Neutrophil (primary cell): Measurements from ENCODE around the gene HLA-DQA1.

ENCODE experiments used
- H3K27ac ChIP-seq: fragments of 200-600 bp; sonication (generic); 2 replicates; pipeline ENCODE4 v1.5.1; 2016; ENCODE audit warnings: mild to moderate bottlenecking, moderate library complexity
- H3K27me3 ChIP-seq: fragments of 200-600 bp; sonication (generic); 2 replicates; pipeline ENCODE4 v1.6.0; 2016; ENCODE audit warnings: mild to moderate bottlenecking
- H3K36me3 ChIP-seq: fragments of 200-600 bp; sonication (generic); 2 replicates; pipeline ENCODE4 v1.5.1; 2017
- H3K4me1 ChIP-seq, 2 experiments: fragments of 200-600 bp in 1 of 2; sonication (generic) in 1 of 2; 1 replicate in 1 of 2; 2 replicates in 1 of 2; pipeline versions ENCODE4 v1.5.1 to v1.6.1; 2013 to 2016; ENCODE audit warnings: low read depth in 1 of 2, low read length in 1 of 2, mild to moderate bottlenecking in 1 of 2, moderate library complexity in 1 of 2; ENCODE audit not compliant: control insufficient read depth in 1 of 2, insufficient read depth in 1 of 2
- H3K4me3 ChIP-seq, 2 experiments: fragments of 200-600 bp in 1 of 2; sonication (generic) in 1 of 2; 1 replicate in 1 of 2; 2 replicates in 1 of 2; pipeline ENCODE4 v1.5.1; 2013 to 2016; ENCODE audit warnings: low read depth in 1 of 2, low read length in 1 of 2, mild to moderate bottlenecking in 1 of 2, moderate library complexity in 1 of 2
- H3K9me3 ChIP-seq: fragments of 200-600 bp; sonication (generic); 2 replicates; pipeline ENCODE4 v1.5.1; 2016
- CTCF ChIP-seq: fragments of 200-600 bp; sonication (generic); IDR thresholded peaks from 2 replicates; pipeline ENCODE4 v1.5.1; 2016; ENCODE audit warnings: antibody characterized with exemption

The HLA-DQA1 gene

GRCh38 chr6:32662099-32662498 lies 24.9 kb downstream of the HLA-DQA1 start:
- peaks cover 10% of the 10 kb centered on the region for H3K27me3 ChIP-seq
- peaks cover 9 to 19% of the 10 kb centered on the region in 2 experiments for H3K4me1 ChIP-seq
- H3K9me3 ChIP-seq = no peaks in the 10 kb centered on the region
- H3K36me3 ChIP-seq = no peaks in the 10 kb centered on the region
- H3K4me3 ChIP-seq = no peak overlapping the region
- no peak for TF ChIP-seq CTCF
- H3K27ac ChIP-seq = no peak overlapping the region

DNA sequence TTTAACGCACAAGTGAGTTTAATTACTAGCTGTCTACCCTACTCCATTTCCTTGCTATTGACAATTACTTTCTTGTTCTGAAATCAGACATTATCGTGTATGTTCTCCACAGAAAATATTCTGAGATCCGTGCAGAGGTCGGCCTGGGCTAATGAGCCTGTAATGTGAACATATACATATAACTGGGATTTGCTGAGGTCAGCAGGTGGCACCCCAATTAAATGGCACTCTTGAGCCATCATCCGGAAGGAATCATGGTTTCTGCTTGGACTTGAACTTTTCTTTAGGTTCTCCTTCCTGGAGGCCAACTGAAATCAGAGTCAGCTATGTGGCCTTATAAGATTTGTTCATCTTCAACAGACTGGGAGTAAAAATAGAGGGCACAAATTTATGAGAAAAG lies 25.6 kb downstream of the HLA-DQA1 start:
- no peak for TF ChIP-seq CTCF
- Histone ChIP-seq H3K27ac (no peak overlapping the region), H3K4me3 (no peak overlapping the region), H3K27me3 (peaks cover 10% of the 10 kb centered on the region), H3K9me3 (no peaks in the 10 kb centered on the region), H3K4me1 (peaks cover 12 to 19% of the 10 kb centered on the region in 2 experiments), H3K36me3 (no peaks in the 10 kb centered on the region)

DNA sequence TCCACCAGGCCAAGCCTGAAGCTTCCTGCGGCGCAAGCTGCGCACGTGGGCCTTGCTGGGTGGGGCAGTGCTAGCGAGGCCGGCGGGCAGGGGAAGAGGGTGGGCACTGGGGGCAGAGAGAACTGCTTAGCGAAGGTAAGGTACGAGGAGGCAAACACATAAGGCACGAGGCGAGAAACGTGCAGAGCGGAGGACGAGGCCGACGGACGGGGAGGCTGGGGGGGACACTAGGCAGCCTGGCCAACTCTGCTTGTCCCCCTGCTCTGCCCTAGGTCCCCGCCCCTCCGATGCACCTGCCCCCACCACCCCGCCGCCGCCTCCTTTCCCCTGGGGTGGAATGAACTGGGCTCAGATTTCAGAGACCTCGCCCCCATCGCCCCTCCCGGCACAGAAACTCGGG lies 27.1 kb downstream of the HLA-DQA1 start:
- H3K4me1 ChIP-seq = peaks cover 26 to 32% of the 10 kb centered on the region in 2 experiments
- H3K4me3 ChIP-seq = peak overlapping the region in 1 of 2 experiments; percentile 32
- TF ChIP-seq CTCF = no peak
- no peak overlapping the region for H3K27ac ChIP-seq
- no peaks in the 10 kb centered on the region for H3K9me3 ChIP-seq
- H3K36me3 ChIP-seq = no peaks in the 10 kb centered on the region
- peaks cover 10% of the 10 kb centered on the region for H3K27me3 ChIP-seq

GRCh38 chr6:32664827-32665362 lies 27.7 kb downstream of the HLA-DQA1 start:
- peaks cover 10% of the 10 kb centered on the region for H3K27me3 ChIP-seq
- peak overlapping the region; percentile 32 for H3K4me3 ChIP-seq
- H3K36me3 ChIP-seq = no peaks in the 10 kb centered on the region
- no peak for TF ChIP-seq CTCF
- H3K4me1 ChIP-seq = peaks cover 32 to 37% of the 10 kb centered on the region in 2 experiments
- no peak overlapping the region for H3K27ac ChIP-seq
- no peaks in the 10 kb centered on the region for H3K9me3 ChIP-seq

GRCh38 chr6:32665661-32666060 lies 28.5 kb downstream of the HLA-DQA1 start:
- H3K27ac ChIP-seq = no peak overlapping the region

More at GRCh38 chr6:32665661-32666060, 28.5 kb downstream of the HLA-DQA1 start:
- H3K27me3 ChIP-seq = peaks cover 10% of the 10 kb centered on the region
- peaks cover 39 to 45% of the 10 kb centered on the region in 2 experiments for H3K4me1 ChIP-seq
- TF ChIP-seq CTCF = no peak
- no peaks in the 10 kb centered on the region for H3K36me3 ChIP-seq
- no peaks in the 10 kb centered on the region for H3K9me3 ChIP-seq
- H3K4me3 ChIP-seq = peak overlapping the region; percentile 44 to 51
